ENCODE data around the gene SIAH1. TPM values are rescaled to one million over a fixed set of nuclear protein-coding genes. Genes with fewer than 3 reads are reported as not detected.
"Not testable (repeated sequence)": the region's sequence is repeated elsewhere in the genome, so short reads cannot be mapped to it uniquely, and the experiment has no call there.

SIAH1 gene
- total RNA-seq, 1 donor from 2014 or later: 13.8 TPM

GRCh38 chr16:48347191-48347865 lies 37.9 kb downstream of the SIAH1 start:
- intact Hi-C loops (cut with DNase I): no loop called here
- DNase-seq (ENCODE audit: low spot score): no peak

GRCh38 chr16:48342591-48342990 lies 42.6 kb downstream of the SIAH1 start:
- intact Hi-C loops (cut with DNase I): no loop called here
- no peak for DNase-seq (ENCODE audit: low spot score)

- DNase-seq (ENCODE audit: low spot score): no peak
- intact Hi-C loops (cut with DNase I): no loop called here
Observed at GRCh38 chr16:48340054-48340453, 45.2 kb downstream of the SIAH1 start.

GRCh38 chr16:48335961-48336360 lies 49.3 kb downstream of the SIAH1 start:
- DNase-seq (ENCODE audit: low spot score): no peak
- intact Hi-C loops (cut with DNase I): no loop called here

- DNase-seq (ENCODE audit: low spot score): no peak
- intact Hi-C loops (cut with DNase I): no loop called here
Observed at GRCh38 chr16:48334325-48334724, 50.9 kb downstream of the SIAH1 start.

GRCh38 chr16:48332978-48333377 lies 52.2 kb downstream of the SIAH1 start:
- intact Hi-C loops (cut with DNase I): no loop called here
- DNase-seq (ENCODE audit: low spot score): no peak

- intact Hi-C loops (cut with DNase I): no loop called here
- no peak for DNase-seq (ENCODE audit: low spot score)
Observed at GRCh38 chr16:48330841-48331192, 54.4 kb downstream of the SIAH1 start.

- DNase-seq (ENCODE audit: low spot score): no peak
- intact Hi-C loops (cut with DNase I): no loop called here
Observed at GRCh38 chr16:48330189-48330840, 54.9 kb downstream of the SIAH1 start.

GRCh38 chr16:48329138-48329537 lies 56.1 kb downstream of the SIAH1 start:
- intact Hi-C loops (cut with DNase I): no loop called here
- no peak for DNase-seq (ENCODE audit: low spot score)

- intact Hi-C loops (cut with DNase I): no loop called here
- no peak for DNase-seq (ENCODE audit: low spot score)
Observed at GRCh38 chr16:48326915-48327314, 58.3 kb downstream of the SIAH1 start.

GRCh38 chr16:48323783-48324775 lies 61.1 kb downstream of the SIAH1 start:
- intact Hi-C loops (cut with DNase I): no loop called here
- DNase-seq (ENCODE audit: low spot score): no peak

- no peak for DNase-seq (ENCODE audit: low spot score)
- intact Hi-C loops (cut with DNase I): no loop called here
Observed at GRCh38 chr16:48321317-48322036, 63.7 kb downstream of the SIAH1 start.

GRCh38 chr16:48318630-48319029 lies 66.6 kb downstream of the SIAH1 start:
- DNase-seq (ENCODE audit: low spot score): no peak
- intact Hi-C loops (cut with DNase I): no loop called here

GRCh38 chr16:48317614-48318315 lies 67.4 kb downstream of the SIAH1 start:
- intact Hi-C loops (cut with DNase I): no loop called here

GRCh38 chr16:48317026-48317425 lies 68.2 kb downstream of the SIAH1 start:
- no peak for DNase-seq (ENCODE audit: low spot score)
- intact Hi-C loops (cut with DNase I): no loop called here

More at GRCh38 chr16:48317614-48318315, 67.4 kb downstream of the SIAH1 start:
- no peak for DNase-seq (ENCODE audit: low spot score)

- DNase-seq (ENCODE audit: low spot score); intact Hi-C loops (cut with DNase I): not testable (repeated sequence)
Observed at GRCh38 chr16:48313905-48314304, 71.3 kb downstream of the SIAH1 start.

GRCh38 chr16:48310908-48311641 lies 74.1 kb downstream of the SIAH1 start:
- intact Hi-C loops (cut with DNase I): no loop called here
- no peak for DNase-seq (ENCODE audit: low spot score)

Data from cardiac septum (tissue), 1 donor.